Caco-2 (cell line): ENCODE data around the gene MSANTD7. TPM values are rescaled to one million over a fixed set of nuclear protein-coding genes. Genes with fewer than 3 reads are reported as not detected.

Source experiments
- BruUV-seq: library from RNA; stranded (reverse); fragments of 400-500 nt; replicated peaks from 2 replicates; lab custom pipeline; 2021; lab: Mats Ljungman, UMichigan
- CTCF ChIA-PET: fragments of 300-600 bp; sonication (Branson Sonifier 250); formaldehyde crosslinking; loops from one replicate; lab custom pipeline; 2022; ENCODE audit warnings: antibody characterized with exemption; lab: Charles Lee
- POLR2A ChIA-PET: fragments of 300-600 bp; sonication (Branson Sonifier 250); formaldehyde crosslinking; loops from one replicate; lab custom pipeline; 2022; ENCODE audit warnings: antibody characterized with exemption; lab: Charles Lee
- DNase-seq, 2 experiments: peaks; one replicate each; pipeline versions ENCODE4 v3.0.0 to v3.0.0-alpha.2; 2020 to 2022
- H3K27me3 ChIP-seq: replicated peaks from 2 replicates; pipeline ENCODE4 v1.6.0; 2011; ENCODE audit warnings: low read length; ENCODE audit not compliant: control insufficient read depth, insufficient read depth
- H3K36me3 ChIP-seq: 2 replicates; pipeline ENCODE4 v1.5.1; 2011; ENCODE audit warnings: low read length; ENCODE audit not compliant: control insufficient read depth, insufficient read depth
- H3K4me1 ChIP-seq: fragments of 250-450 bp; sonication (Bioruptor Pico); 2 replicates; pipeline ENCODE4 v1.5.1; 2020; ENCODE audit warnings: mild to moderate bottlenecking
- H3K4me3 ChIP-seq: 2 replicates; pipeline ENCODE4 v1.5.1; 2011; ENCODE audit warnings: low read depth, mild to moderate bottlenecking, control low read depth, low read length
- H3K9me3 ChIP-seq: fragments of 250-450 bp; sonication (Bioruptor Pico); 2 replicates; pipeline ENCODE4 v1.5.1; 2020; ENCODE audit warnings: mild to moderate bottlenecking, moderate library complexity
- H3K27ac Mint-ChIP-seq: one replicate; pipeline ENCODE4 v1.8.0; 2022; ENCODE audit warnings: mixed read lengths; ENCODE audit not compliant: unreplicated experiment
- H3K27me3 Mint-ChIP-seq: one replicate; pipeline ENCODE4 v1.8.0; 2022; ENCODE audit warnings: mixed read lengths; ENCODE audit not compliant: insufficient read depth, unreplicated experiment
- H3K36me3 Mint-ChIP-seq: one replicate; pipeline ENCODE4 v1.8.0; 2022; ENCODE audit warnings: mild to moderate bottlenecking, mixed read lengths; ENCODE audit not compliant: insufficient read depth, unreplicated experiment
- H3K4me1 Mint-ChIP-seq: one replicate; pipeline ENCODE4 v1.8.0; 2022; ENCODE audit warnings: low read depth, mixed read lengths; ENCODE audit not compliant: unreplicated experiment
- H3K4me3 Mint-ChIP-seq: one replicate; pipeline ENCODE4 v1.8.0; 2022; ENCODE audit warnings: mild to moderate bottlenecking, moderate library complexity, mixed read lengths; ENCODE audit not compliant: unreplicated experiment
- H3K9me3 Mint-ChIP-seq: one replicate; pipeline ENCODE4 v1.8.0; 2022; ENCODE audit warnings: mixed read lengths; ENCODE audit not compliant: unreplicated experiment
- intact Hi-C: fragments of 100-400 bp; cut with micrococcal nuclease; formaldehyde crosslinking; loops from one replicate; pipeline ENCODE4 v1.10.0; 2022; ENCODE audit not compliant: unreplicated experiment
- total RNA-seq: library from RNA; stranded (reverse); gene quantifications from 2 replicates; pipeline ENCODE4 v1.2.3, GENCODE V29; 2022
- TF ChIP-seq, protein P1 (sequence below), 2 experiments: fragments of 200-600 bp in 1 of 2; IDR thresholded peaks; 1 replicate in 1 of 2; 2 replicates in 1 of 2; pipeline versions ENCODE4 v1.5.1 to v1.8.0; 2011 to 2022; ENCODE audit warnings: antibody characterized with exemption in 1 of 2, control low read depth in 1 of 2, inconsistent platforms in 1 of 2, low read depth in 1 of 2, low read length in 1 of 2, mild to moderate bottlenecking in 1 of 2, moderate library complexity in 1 of 2; ENCODE audit not compliant: insufficient read depth in 1 of 2, severe bottlenecking in 1 of 2, unreplicated experiment in 1 of 2

Gene MSANTD7
- total RNA-seq, 1 experiment from 2014 or later, result 30.0 TPM

DNA sequence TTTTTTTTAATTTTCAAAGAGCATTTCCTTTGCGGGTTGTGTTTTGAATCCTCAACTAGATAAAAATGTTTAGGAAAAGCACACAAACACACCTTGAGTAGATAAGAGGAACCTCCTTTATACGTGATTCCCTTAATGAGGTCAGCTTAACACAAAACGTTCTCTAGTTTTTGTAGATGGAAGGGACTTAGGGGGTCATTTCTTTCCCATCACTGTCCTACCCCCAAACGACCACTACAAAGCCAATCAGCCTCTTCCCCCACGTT is 41.8 kb downstream of the MSANTD7 start:
- no peaks in the 10 kb centered on the region for H3K36me3 ChIP-seq
- peaks cover 14% of the 10 kb centered on the region for H3K4me1 Mint-ChIP-seq
- TF ChIP-seq, protein P1, sequence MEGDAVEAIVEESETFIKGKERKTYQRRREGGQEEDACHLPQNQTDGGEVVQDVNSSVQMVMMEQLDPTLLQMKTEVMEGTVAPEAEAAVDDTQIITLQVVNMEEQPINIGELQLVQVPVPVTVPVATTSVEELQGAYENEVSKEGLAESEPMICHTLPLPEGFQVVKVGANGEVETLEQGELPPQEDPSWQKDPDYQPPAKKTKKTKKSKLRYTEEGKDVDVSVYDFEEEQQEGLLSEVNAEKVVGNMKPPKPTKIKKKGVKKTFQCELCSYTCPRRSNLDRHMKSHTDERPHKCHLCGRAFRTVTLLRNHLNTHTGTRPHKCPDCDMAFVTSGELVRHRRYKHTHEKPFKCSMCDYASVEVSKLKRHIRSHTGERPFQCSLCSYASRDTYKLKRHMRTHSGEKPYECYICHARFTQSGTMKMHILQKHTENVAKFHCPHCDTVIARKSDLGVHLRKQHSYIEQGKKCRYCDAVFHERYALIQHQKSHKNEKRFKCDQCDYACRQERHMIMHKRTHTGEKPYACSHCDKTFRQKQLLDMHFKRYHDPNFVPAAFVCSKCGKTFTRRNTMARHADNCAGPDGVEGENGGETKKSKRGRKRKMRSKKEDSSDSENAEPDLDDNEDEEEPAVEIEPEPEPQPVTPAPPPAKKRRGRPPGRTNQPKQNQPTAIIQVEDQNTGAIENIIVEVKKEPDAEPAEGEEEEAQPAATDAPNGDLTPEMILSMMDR (IDR thresholded peaks at IDR 0.05; ENCODE audit: insufficient read depth in 1 of 2, low read depth in 1 of 2, low read length in 1 of 2, severe bottlenecking in 1 of 2, unreplicated experiment in 1 of 2), result no peak
- H3K27ac Mint-ChIP-seq, result peak overlapping the region; percentile 99
- intact Hi-C loops, result loop anchor here (2.0 to 5.0 kb wide), 4 partner anchors 17 to 383 kb away; partner anchors contain the start of gene RPP38
- H3K36me3 Mint-ChIP-seq, result peaks cover 55% of the 10 kb centered on the region
- H3K4me1 ChIP-seq, result peaks cover 9% of the 10 kb centered on the region; the same call in 1 of the 2 replicates
- no peaks in the 10 kb centered on the region for H3K9me3 Mint-ChIP-seq
- peak overlapping the region; percentile 93 for H3K4me3 ChIP-seq
- H3K4me3 Mint-ChIP-seq, result peak overlapping the region; percentile 99
- H3K27me3 Mint-ChIP-seq, result no peaks in the 10 kb centered on the region
- no peaks in the 10 kb centered on the region for H3K27me3 ChIP-seq
- TSS peak; percentile 47 for BruUV-seq
- ChIA-PET CTCF (interaction anchor here (0.6 to 2.5 kb wide), 2 partner anchors 42 to 202 kb away, joined by 3 to 13 read pairs; partner anchors contain the start of genes CDNF, HSPA14 and MSANTD7), POLR2A (interaction anchor here (1.0 to 4.1 kb wide), 3 partner anchors 24 to 73 kb away, joined by 3 to 64 read pairs (median 25); partner anchors contain the start of genes CDNF, DCLRE1C, HSPA14 and MSANTD7)
- DNase-seq, result no peak
- H3K9me3 ChIP-seq, result no peaks in the 10 kb centered on the region

DNA sequence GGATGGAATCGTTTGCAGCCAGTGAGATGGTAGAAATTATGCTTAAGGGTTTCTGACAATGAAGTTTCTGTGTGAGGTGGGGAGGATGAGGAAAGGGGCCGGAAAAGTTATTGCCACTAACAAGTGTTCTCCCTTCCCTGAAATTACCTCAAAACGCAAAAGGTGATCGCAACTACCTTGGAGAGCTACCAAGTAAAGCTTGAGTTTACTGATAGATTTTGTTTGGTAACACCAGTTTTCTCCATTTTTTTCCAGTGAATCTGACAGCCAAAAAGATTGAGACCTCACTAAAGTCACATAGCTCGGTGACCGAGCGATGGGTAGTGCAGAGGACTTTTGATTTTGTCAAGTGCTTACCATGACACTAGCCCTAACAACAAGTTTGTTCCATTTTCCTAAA is 42.1 kb downstream of the MSANTD7 start:
- peaks cover 14% of the 10 kb centered on the region for H3K4me1 Mint-ChIP-seq
- Histone ChIP-seq H3K27me3 (no peaks in the 10 kb centered on the region), H3K4me1 (peaks cover 9% of the 10 kb centered on the region; the same call in 1 of the 2 replicates), H3K4me3 (peak overlapping the region; percentile 93), H3K36me3 (no peaks in the 10 kb centered on the region), H3K9me3 (no peaks in the 10 kb centered on the region)
- intact Hi-C loops, result no loop called here
- H3K27ac Mint-ChIP-seq, result peak overlapping the region; percentile 99
- peak overlapping the region; percentile 99 for H3K4me3 Mint-ChIP-seq
- ChIA-PET POLR2A (interaction anchor here (3.4 to 4.1 kb wide), 2 partner anchors 42 to 73 kb away, joined by 25 to 64 read pairs; partner anchors contain the start of genes CDNF, DCLRE1C, HSPA14 and MSANTD7), CTCF (no interaction called here)
- DNase-seq, result peak in 1 of 2 experiments; percentile 22
- no TSS peak for BruUV-seq
- TF ChIP-seq, protein P1 (IDR thresholded peaks at IDR 0.05; ENCODE audit: insufficient read depth in 1 of 2, low read depth in 1 of 2, low read length in 1 of 2, severe bottlenecking in 1 of 2, unreplicated experiment in 1 of 2), result no peak
- H3K27me3 Mint-ChIP-seq, result no peaks in the 10 kb centered on the region
- H3K9me3 Mint-ChIP-seq, result no peaks in the 10 kb centered on the region
- H3K36me3 Mint-ChIP-seq, result peaks cover 55% of the 10 kb centered on the region

DNA sequence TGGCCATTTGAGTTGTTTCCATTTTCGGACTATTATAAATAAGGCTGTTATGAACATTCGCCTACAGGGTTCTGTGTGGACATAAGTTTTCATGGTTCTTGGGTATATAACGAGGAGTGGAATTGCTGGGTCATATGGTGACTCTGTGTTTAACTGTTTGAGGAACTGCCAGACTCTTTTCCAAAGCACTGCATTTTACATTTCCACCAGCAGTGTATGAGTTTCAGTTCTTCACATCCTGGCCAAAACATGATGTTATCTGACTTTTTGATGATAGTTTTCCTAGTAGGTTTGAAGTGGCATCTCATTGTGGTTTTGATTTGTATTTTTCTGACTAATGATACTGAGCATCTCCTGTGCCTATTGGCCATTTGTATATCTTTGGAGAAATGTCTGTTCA is 46.0 kb downstream of the MSANTD7 start:
- CTCF ChIA-PET, result no interaction called here
- POLR2A ChIA-PET, result no interaction called here
- TF ChIP-seq, protein P1 (IDR thresholded peaks at IDR 0.05; ENCODE audit: insufficient read depth in 1 of 2, low read depth in 1 of 2, low read length in 1 of 2, severe bottlenecking in 1 of 2, unreplicated experiment in 1 of 2), result no peak
- Mint-ChIP-seq H3K27ac (no peak overlapping the region), H3K27me3 (no peaks in the 10 kb centered on the region), H3K4me1 (no peaks in the 10 kb centered on the region), H3K9me3 (no peaks in the 10 kb centered on the region), H3K4me3 (no peak overlapping the region), H3K36me3 (peaks cover 29% of the 10 kb centered on the region)
- Histone ChIP-seq H3K4me3 (no peak overlapping the region), H3K9me3 (no peaks in the 10 kb centered on the region), H3K36me3 (no peaks in the 10 kb centered on the region), H3K27me3 (no peaks in the 10 kb centered on the region), H3K4me1 (peaks cover 9% of the 10 kb centered on the region; the same call in 1 of the 2 replicates)
- DNase-seq, result no peak
- no TSS peak for BruUV-seq
- intact Hi-C loops, result no loop called here

Other genes with a start within 250 kb of the MSANTD7 start
- 206 and 209 TPM in 2 replicates for gene FAM107B, start 63.4 kb upstream of the MSANTD7 start, total RNA-seq
- gene CDNF, start 269 bp upstream of the MSANTD7 start, total RNA-seq, result 3.4 and 3.9 TPM in 2 replicates
- 36.9 and 39.3 TPM in 2 replicates for gene HSPA14, start within 50 bp of the MSANTD7 start, total RNA-seq
- 58.3 and 60.4 TPM in 2 replicates for gene SUV39H2, start 40.6 kb downstream of the MSANTD7 start, total RNA-seq
- gene DCLRE1C, start 115.8 kb downstream of the MSANTD7 start, total RNA-seq, result 23.7 and 25.8 TPM in 2 replicates
- not detected in 2 replicates for gene MEIG1, start 121.1 kb downstream of the MSANTD7 start, total RNA-seq
- not detected in 2 replicates for gene OLAH, start 205.6 kb downstream of the MSANTD7 start, total RNA-seq